Measurements from ENCODE around the gene PPP1R9B. TPM values are rescaled to one million over a fixed set of nuclear protein-coding genes. Genes with fewer than 3 reads are reported as not detected.

PPP1R9B gene
- total and polyA plus RNA-seq, 2 experiments from 2014 or later = 5.1 to 26.2 TPM

- Histone ChIP-seq H3K9me3 (ENCODE audit: low read depth) (no peaks in the 10 kb centered on the region), H3K4me2 (no peak overlapping the region), H2AFZ (no peak overlapping the region), H3K27ac (no peak overlapping the region), H3K4me3 (no peak overlapping the region), H3K36me3 (replicated peaks; ENCODE audit: insufficient read depth, low read depth) (no peaks in the 10 kb centered on the region), H3K4me1 (ENCODE audit: insufficient read depth) (peaks cover 9% of the 10 kb centered on the region), H3K27me3 (no peaks in the 10 kb centered on the region), H3K79me2 (peaks cover 14% of the 10 kb centered on the region), H4K20me1 (ENCODE audit: insufficient read depth, poor library complexity, severe bottlenecking) (no peaks in the 10 kb centered on the region), H3K9me2 (replicated peaks; ENCODE audit: insufficient read depth) (no peaks in the 10 kb centered on the region)
- TF ChIP-seq EZH2phosphoT487 (IDR thresholded peaks at IDR 0.05; ENCODE audit: low read depth, severe bottlenecking, unreplicated experiment) (no peak), CTCF (IDR thresholded peaks at IDR 0.05; ENCODE audit: poor library complexity) (no peak), EZH2 (IDR thresholded peaks at IDR 0.05; ENCODE audit: borderline replicate concordance) (no peak)
- 41% methylated on average over 3 of the region's 3 CpGs for WGBS (ENCODE audit: low lambda C conversion rate, missing lambda C conversion rate)
- no peak for DNase-seq (ENCODE audit: low spot score)
Measured at GRCh38 chr17:50093807-50094206, 56.7 kb downstream of the PPP1R9B start.

GRCh38 chr17:50093246-50093645, 57.2 kb downstream of the PPP1R9B start:
- no peak for TF ChIP-seq EZH2phosphoT487 (IDR thresholded peaks at IDR 0.05; ENCODE audit: low read depth, severe bottlenecking, unreplicated experiment)
- TF ChIP-seq EZH2 (IDR thresholded peaks at IDR 0.05; ENCODE audit: borderline replicate concordance) = no peak
- TF ChIP-seq CTCF (IDR thresholded peaks at IDR 0.05; ENCODE audit: poor library complexity) = no peak
- Histone ChIP-seq H3K4me3 (no peak overlapping the region), H3K27ac (no peak overlapping the region), H3K4me2 (no peak overlapping the region), H4K20me1 (ENCODE audit: insufficient read depth, poor library complexity, severe bottlenecking) (no peaks in the 10 kb centered on the region), H3K4me1 (ENCODE audit: insufficient read depth) (peaks cover 9% of the 10 kb centered on the region), H3K9me2 (replicated peaks; ENCODE audit: insufficient read depth) (no peaks in the 10 kb centered on the region), H3K79me2 (peaks cover 14% of the 10 kb centered on the region), H3K36me3 (replicated peaks; ENCODE audit: insufficient read depth, low read depth) (no peaks in the 10 kb centered on the region), H2AFZ (no peak overlapping the region), H3K9me3 (ENCODE audit: low read depth) (no peaks in the 10 kb centered on the region), H3K27me3 (no peaks in the 10 kb centered on the region)
- DNase-seq (ENCODE audit: low spot score) = no peak
- WGBS (ENCODE audit: low lambda C conversion rate, missing lambda C conversion rate) = 89% methylated on average over 3 of the region's 3 CpGs

- H3K4me2 ChIP-seq = no peak overlapping the region
- peaks cover 14% of the 10 kb centered on the region for H3K79me2 ChIP-seq
- 77% methylated on average over 2 of the region's 2 CpGs for WGBS (ENCODE audit: low lambda C conversion rate, missing lambda C conversion rate)
- no peak overlapping the region for H3K27ac ChIP-seq
- no peak for DNase-seq (ENCODE audit: low spot score)
- no peaks in the 10 kb centered on the region for H3K36me3 ChIP-seq (replicated peaks; ENCODE audit: insufficient read depth, low read depth)
- H3K4me3 ChIP-seq = no peak overlapping the region
- TF ChIP-seq EZH2phosphoT487 (IDR thresholded peaks at IDR 0.05; ENCODE audit: low read depth, severe bottlenecking, unreplicated experiment) (no peak), CTCF (IDR thresholded peaks at IDR 0.05; ENCODE audit: poor library complexity) (no peak), EZH2 (IDR thresholded peaks at IDR 0.05; ENCODE audit: borderline replicate concordance) (no peak)
- no peaks in the 10 kb centered on the region for H3K9me2 ChIP-seq (replicated peaks; ENCODE audit: insufficient read depth)
- H2AFZ ChIP-seq = no peak overlapping the region
- H3K4me1 ChIP-seq (ENCODE audit: insufficient read depth) = peaks cover 9% of the 10 kb centered on the region
- no peaks in the 10 kb centered on the region for H3K27me3 ChIP-seq
- no peaks in the 10 kb centered on the region for H3K9me3 ChIP-seq (ENCODE audit: low read depth)
- H4K20me1 ChIP-seq (ENCODE audit: insufficient read depth, poor library complexity, severe bottlenecking) = no peaks in the 10 kb centered on the region
Measured at GRCh38 chr17:50091918-50092285, 58.6 kb downstream of the PPP1R9B start.

All from hepatocyte (in vitro differentiated cells).